GM23338 (cell line): ENCODE results near the gene TLCD4.

Experiments used
- CTCF ChIP-seq, 2 experiments: fragments of 200-600 bp in 1 of 2; sonication (generic) in 1 of 2; conservative IDR thresholded peaks; 2 replicates each; pipeline versions ENCODE4 v1.5.1 to v1.6.1; 2016 to 2017; ENCODE audit warnings: antibody characterized with exemption in 2 of 2, low read depth in 2 of 2, mild to moderate bottlenecking in 2 of 2, moderate library complexity in 1 of 2
- EZH2 ChIP-seq: fragments of 200-600 bp; sonication (generic); IDR thresholded peaks from one replicate; pipeline ENCODE4 v1.8.0; 2017; ENCODE audit warnings: antibody characterized with exemption, mild to moderate bottlenecking, low read depth; ENCODE audit not compliant: unreplicated experiment
- REST ChIP-seq: IDR thresholded peaks from one replicate; pipeline ENCODE4 v1.6.1; 2018; ENCODE audit warnings: antibody characterized with exemption; ENCODE audit not compliant: unreplicated experiment

- TF ChIP-seq CTCF (conservative IDR thresholded peaks at IDR 0.05; ENCODE audit: low read depth in 2 of 2) (no peak), EZH2 (no peak), REST (no peak)
These were observed 5.1 kb downstream of the TLCD4 start for GRCh38 chr1:95122151-95122697.
